A549 (cell line): ENCODE measurements around the gene PALLD.

ENCODE experiments used
- CTCF ChIP-seq: fragments of >200 bp; sonication (Bioruptor Twin); formaldehyde crosslinking; IDR thresholded peaks from 3 replicates; pipeline ENCODE4 v1.5.1; 2016
- EP300 ChIP-seq, 2 experiments: fragments of >200 bp; sonication (Bioruptor Twin); formaldehyde crosslinking; IDR thresholded peaks; 2 replicates in 1 of 2; 3 replicates in 1 of 2; pipeline ENCODE4 v1.6.1; 2016 to 2017
- HOXA7 ChIP-seq: fragments of 250-450 bp; sonication (Bioruptor Pico); IDR thresholded peaks from 2 replicates; pipeline ENCODE4 v1.5.0; 2020; ENCODE audit warnings: mild to moderate bottlenecking, moderate library complexity
- MYC ChIP-seq: IDR thresholded peaks from 2 replicates; pipeline ENCODE4 v1.6.1; 2012; ENCODE audit warnings: mild to moderate bottlenecking, inconsistent platforms, low read length, improper control_type of control experiment, borderline replicate concordance
- NR3C1 ChIP-seq: fragments of >200 bp; sonication (Bioruptor Twin); formaldehyde crosslinking; IDR thresholded peaks from 3 replicates; pipeline ENCODE4 v1.6.1; 2017
- POLR2A ChIP-seq: IDR thresholded peaks from 2 replicates; pipeline ENCODE4 v1.6.1; 2012; ENCODE audit warnings: mild to moderate bottlenecking, low read length
- USF2 ChIP-seq: fragments of 450-650 bp; IDR thresholded peaks from 2 replicates; pipeline ENCODE4 v1.6.1; 2014; ENCODE audit warnings: antibody characterized with exemption
- ZNF302 ChIP-seq: fragments of 250-450 bp; sonication (Bioruptor Pico); IDR thresholded peaks from 2 replicates; pipeline ENCODE4 v1.9.0; 2021; ENCODE audit warnings: inconsistent platforms, mild to moderate bottlenecking, moderate library complexity

- TF ChIP-seq CTCF (no peak), HOXA7 (no peak), POLR2A (no peak), EP300 (IDR thresholded peaks at IDR 0.05) (no peak), NR3C1 (no peak), ZNF302 (CRISPR knock-in tag) (no peak), USF2 (no peak), MYC (no peak)
These were observed 158.0 kb downstream of the PALLD start for GRCh38 chr4:168654848-168655174.
